Limb (tissue), 2 donors: ENCODE results near the gene TMEM255A.
A peak's percentile ranks its signal among the peaks of the same experiment; 100 is the strongest.

ENCODE experiments used
- DNase-seq, 2 donors: peaks; one replicate each; pipeline ENCODE4 v3.0.0-alpha.2; 2016; ENCODE audit errors: extremely low spot score in 2 of 2

The TMEM255A gene

DNA sequence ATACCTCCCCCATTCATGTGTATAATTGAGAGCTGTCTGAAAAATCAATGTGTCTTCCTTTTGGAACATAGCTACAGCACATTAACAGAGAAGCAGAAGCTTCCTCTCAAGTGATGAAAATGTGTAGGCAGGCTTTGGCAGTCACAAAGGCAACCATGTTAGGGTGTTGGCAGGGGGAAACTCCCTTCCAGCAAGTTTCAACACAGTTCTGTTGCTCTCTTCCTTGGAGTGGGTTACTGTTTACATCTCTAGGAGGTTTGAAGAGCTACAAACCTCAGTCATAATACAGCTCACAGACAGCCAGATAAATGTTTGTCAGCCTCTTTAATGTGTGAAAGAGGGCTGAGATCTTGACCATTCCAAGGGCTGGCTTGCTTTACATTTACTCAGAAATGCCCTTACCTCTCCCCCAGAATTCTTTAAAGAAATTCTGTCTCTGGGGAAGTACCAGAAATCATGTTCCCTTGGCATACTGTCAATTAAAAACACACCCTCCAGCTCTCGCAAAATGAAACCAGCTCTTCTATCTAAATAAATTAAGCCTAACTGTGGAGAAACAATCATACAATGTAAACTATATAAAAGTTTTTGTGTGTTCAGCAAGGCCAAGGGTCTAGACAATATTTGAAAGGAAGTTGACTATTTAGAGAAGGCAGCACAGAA lies 41.8 kb downstream of the TMEM255A start:
- DNase-seq = no peak

DNA sequence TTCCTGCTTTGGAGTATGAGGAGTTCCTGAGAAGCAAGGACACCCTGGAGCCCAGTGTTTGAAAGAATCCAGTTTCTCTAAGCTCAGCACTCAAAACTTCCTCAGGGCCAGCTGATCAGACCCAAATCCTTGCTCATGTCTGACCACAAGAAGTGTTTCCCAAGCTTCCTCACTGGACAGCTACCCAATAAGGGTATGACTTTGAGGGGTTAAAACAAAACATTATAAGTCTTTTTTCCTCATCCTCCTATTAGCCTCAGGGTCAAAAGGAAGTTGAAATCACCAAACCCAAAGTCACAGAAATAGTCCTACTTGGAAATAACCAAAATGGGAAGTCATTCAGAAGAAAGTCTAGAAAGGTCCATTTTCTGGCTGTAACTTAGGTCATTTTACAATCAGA lies 46.9 kb downstream of the TMEM255A start:
- DNase-seq = no peak

DNA sequence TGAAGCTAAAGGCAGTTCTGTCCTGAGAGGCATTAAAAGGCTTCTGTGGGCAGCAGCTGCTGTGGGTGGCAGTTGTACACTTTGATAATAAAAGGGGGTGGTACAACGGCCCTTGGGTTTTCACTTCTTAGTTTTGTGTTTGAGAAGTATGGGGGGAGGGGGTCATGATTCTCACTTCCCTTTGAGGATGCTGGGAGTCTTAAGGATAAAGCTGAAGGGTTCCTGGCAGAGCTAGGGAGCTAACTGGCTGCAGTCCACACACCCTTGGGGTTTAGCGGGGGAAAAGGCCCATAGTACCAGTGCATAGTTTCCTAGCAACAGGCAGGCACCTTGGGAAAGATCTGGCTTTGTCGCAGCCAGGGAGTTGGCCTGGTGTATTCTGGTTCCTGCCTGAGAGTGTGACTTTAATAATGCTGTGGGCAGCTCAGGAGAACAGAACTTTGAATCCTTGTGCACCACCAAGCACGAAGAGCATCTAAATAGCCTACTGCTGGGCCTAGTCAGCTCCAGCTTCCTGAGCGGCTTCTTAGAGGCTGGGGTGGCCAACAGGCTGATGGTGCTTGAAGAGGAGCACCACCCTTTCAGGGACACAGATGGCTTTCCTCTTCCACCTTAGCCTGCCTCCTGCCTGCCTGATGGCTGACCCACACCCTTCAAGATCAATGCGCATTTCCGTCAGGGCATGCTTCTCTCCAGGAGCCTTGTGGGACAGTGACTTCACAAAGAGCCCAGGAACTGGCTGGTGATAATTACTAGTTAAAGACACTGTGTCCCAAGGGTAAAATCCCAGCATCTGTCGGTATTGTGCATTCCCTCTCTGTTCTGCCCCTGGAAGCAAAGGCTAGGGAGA lies 48.2 kb downstream of the TMEM255A start:
- DNase-seq = no peak

DNA sequence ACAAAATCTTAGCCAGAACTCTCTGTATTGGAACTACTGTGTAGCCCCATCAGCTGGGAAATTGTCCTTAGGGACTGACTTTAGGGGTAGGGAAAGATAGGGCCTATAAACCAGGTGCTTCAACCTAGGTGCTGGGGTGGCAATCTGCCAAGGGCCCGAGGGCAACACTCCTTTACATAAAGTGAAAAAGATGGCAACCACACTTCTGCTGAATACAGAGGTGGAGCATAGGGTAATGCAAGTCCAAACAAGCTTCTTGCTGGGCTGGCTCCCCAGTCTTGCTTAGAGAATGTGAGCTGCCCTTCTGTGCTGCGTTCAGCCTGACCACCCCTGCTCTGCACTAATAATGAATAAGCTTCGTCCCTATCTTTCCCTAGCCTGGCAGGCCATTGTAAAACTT lies 50.9 kb downstream of the TMEM255A start:
- no peak for DNase-seq

DNA sequence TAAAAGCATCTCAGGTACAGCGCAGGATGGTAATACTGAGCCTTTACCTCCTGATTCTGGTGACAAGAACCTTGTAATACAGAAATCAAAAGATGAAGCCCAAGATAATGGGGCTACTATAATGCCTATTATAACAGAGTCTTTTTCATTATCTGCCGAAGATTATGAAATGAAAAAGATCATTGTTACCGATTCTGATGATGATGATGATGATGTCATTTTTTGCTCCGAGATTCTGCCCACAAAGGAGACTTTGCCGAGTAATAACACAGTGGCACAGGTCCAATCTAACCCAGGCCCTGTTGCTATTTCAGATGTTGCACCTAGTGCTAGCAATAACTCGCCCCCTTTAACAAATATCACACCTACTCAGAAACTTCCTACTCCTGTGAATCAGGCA lies 57.5 kb downstream of the TMEM255A start:
- DNase-seq = no peak

DNA sequence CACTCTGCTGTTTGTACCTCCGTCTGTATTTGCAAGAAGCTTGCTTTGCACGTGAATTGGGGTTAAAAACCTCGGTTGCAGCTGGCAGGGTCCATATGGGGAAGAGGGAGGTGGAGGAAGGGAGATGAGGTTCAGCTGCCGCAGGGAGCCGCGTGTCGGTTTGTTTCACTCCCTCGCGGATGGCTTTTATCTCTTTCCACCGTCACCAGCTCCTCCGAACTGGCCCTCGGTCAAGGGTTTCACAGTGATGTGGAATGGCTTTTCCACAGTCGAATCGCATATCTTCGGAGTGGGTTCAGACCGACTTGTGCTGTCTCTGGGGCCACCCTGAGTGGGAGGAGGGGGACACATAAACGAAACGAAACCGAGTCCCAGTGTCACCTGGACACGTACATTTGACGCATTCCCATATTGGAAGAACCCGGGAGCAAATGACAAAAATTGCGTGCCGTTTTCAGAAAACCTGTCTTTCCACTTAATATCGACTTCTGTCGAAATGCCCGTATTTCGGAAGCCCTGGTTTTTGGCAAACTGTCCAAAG lies 59.7 kb downstream of the TMEM255A start:
- DNase-seq = peak in 1 of 2 donors; percentile 49

DNA sequence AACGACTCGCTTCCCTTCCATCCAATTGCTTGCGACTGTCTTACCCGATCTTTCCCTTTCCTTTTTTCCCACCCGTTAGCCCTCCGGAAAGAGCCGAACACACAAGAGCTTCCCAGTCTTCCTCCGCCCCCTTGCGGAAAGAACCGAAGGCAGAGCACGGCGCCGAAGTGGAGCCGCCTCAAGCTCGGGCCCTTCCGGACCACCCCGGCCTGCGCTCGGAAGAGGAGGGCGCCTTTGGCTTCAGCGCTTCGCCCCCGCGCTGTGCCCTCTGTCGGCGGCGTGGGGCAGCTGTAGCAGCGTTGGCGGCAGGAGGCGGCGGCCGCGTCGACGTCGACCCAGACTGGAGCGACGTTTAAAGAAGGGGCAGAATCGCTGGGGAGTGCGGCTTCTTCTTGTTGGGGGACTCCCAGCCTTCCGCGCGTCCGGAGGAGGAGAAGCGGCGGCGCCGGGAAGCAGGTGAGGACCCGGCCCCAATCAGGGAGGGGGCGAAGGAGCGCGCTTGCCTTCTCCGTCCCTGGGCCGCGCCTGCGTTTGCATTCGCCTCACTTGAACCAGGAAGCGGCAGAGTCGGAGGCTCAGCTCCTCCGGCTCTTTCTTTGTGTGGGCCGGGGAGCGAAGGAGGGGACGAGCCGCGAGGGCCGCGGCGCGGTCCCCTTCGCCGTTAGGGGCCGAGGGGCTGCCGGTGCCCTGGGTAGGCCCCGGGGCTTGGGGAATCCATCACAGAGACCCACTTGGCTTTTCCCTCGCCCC lies 60.6 kb downstream of the TMEM255A start, which contains the start of gene ZBTB33:
Gene ZBTB33 (plus strand): TSS at position 291 of the 750 bp plus-strand sequence. CDS start 2,604 bp downstream, outside the sequence.
- peak; percentile 90 to 92 for DNase-seq

DNA sequence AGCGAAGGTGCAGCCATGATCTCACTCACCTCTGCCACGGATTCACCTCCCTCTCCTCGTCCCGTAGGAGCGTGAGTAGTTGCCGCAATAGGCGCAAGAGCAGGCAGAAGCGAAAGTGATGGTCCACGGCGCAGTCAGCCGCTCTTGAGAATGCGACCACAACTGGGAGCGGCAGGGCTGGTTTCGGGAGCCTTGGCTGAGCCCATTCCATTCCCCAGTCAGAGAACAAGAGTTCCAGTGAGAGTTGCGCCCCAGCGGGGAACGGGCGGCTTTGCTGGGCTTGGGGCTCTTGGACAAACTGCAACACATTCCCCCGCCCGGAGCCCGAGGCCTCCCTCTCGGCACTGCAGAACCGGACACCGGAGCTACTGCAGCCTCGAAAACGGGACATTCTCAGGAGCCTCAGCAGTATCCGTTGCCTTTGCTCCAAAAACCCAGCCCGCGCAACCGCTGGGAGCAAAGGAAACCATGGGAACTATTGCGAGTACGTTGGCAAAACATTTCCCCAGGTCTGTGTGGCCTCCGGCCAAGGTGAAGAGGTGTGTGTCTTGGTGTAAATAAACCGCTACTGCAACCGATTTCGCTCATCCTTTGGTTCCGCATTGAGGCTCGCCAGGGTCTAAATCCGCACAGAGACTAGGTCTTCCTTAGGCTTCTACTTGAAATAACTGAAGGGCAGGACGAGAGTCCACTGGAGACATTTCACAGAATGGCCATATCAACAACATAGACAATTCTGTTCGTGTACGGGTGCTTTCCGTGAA lies 66.3 kb downstream of the TMEM255A start:
- peak; percentile 48 to 80 for DNase-seq

DNA sequence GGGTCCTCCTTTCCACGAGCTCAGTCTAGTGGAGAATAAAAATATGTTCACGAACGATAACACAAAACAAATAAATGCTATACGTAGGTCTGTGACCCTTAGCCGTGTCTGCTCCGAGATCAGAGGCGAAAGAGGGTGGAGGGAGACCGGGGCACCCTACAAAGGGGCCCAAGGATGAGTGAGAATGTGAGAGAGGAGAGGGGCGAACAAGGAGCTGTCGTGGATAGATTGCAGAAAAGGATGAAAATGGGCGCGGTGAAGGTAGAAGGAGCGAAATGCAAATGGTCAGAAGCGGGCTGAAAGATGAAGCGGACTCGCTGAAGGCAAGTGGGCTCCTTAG lies 66.9 kb downstream of the TMEM255A start:
- DNase-seq = no peak

DNA sequence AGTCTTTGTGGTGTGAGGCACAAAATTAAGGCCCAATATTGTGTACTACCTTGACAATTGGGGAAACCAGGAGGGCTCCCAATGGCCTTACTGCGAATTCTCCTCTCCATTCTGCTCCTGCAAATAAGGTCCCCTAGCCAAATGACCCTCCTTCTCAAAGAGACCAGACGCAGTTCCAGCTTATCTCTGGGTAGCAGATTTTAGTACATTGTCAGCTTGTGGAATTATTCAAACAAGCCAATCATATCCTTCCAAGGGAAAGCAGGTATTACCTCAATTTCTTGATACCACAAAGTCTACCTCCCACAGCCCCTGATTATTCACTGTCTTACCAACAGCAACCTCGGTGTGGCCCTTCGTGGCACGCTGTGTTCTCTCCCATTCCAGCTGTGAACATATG lies 68.4 kb downstream of the TMEM255A start:
- no peak for DNase-seq

DNA sequence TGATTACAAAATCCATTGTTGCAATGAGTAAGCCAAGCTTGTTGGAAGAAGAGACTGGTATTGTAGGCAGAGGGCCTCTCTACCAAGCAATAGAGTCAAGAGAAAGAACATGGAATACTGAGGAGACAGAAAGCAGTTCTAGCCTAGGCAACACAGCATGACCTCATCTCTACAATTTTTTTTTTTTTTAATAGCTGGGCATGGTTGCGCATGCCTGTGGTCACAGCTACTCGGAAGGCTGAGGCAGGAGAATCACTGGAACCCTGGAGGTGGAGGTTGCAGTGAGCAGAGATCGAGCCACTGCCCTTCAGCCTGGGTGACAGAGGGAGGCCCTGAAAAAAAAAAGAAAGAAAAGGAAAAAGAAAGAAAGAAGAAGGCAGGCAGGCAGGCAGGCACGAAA lies 72.3 kb downstream of the TMEM255A start:
- no peak for DNase-seq

DNA sequence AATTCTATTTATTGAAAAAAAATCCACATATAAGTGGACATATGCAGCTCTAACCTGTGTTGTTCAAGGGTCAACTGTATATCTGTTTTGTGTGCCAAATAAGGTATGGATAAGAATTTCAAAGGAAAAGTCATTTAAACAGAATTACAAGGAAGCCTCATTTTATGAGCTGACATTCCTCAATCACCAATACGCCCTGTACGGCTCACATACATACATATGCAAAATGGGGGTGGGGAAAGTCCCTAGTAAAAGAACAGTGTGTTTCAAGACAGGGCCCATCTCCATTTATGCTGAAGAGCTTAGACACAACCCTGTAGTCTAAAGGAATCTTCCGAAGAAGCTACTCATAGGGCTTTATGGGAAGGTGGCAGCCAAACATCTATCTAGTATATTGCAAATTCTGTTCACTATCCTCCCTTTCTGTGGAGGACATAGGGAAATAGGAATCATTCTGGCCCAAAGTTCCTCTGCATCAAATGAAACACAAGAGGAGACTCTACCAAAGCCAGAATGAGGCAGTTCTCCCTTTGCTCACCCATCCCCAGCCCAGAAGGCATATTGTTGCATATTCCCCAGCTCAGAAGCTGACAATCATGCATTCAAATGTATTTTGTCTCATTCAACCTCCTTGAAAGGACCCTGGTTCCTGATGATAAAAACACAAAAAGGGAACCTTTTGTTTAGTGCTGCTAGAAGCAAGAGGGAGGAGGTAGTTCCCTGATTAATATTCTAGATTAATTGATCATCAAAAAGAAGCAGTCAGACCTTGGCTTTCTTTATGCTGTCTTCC lies 74.4 kb downstream of the TMEM255A start:
- no peak for DNase-seq

DNA sequence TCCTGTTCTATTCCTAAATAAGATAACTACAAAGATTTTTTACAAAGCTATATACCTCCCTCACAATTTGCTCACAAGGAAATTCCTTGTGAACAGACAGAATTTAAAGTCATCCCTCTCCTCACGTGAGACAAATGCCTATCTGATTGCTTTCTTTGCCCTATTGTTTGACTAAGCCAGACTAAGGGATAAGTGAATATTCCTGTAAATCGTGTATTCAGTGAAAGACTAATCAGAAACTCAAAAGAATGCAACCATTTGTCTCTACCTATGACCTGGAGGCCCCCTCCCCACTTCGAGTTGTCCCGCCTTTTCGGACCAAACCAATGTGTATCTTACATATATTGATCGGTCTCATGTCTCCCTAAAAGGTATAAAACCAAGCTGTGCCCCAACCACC lies 76.0 kb downstream of the TMEM255A start:
- DNase-seq = no peak

DNA sequence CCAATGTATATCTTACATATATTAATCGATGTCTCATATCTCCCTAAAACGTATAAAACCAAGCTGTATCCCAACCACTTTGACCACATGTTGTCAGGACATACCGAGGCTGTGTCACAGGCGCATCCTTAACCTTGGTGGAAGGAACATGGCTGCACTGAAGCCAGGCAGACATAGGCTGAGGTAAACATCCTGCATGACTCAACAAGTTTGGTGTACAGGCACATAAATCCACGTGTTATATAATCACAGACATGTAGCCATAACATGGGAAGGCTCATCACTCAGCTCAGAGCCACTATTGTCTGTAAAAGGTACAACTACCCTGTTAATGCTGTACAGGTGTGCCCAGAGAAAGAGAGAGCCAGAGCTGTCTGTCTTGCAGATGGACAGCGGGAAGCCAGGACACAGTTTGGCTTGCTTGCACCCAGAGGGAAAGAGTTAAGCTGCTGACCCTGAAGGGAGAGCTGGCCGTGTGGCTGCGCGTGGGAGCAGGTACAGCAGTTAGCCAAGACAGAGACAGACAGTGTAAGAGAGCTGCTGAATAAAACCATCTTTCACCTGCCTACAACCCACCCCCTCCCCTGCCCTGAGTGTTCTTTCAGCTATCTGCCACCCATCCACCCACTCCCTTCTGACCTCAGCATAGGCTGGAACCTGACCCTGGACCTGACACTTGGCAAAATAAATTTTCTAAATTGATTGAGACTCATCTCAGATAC lies 82.9 kb downstream of the TMEM255A start:
- no peak for DNase-seq

DNA sequence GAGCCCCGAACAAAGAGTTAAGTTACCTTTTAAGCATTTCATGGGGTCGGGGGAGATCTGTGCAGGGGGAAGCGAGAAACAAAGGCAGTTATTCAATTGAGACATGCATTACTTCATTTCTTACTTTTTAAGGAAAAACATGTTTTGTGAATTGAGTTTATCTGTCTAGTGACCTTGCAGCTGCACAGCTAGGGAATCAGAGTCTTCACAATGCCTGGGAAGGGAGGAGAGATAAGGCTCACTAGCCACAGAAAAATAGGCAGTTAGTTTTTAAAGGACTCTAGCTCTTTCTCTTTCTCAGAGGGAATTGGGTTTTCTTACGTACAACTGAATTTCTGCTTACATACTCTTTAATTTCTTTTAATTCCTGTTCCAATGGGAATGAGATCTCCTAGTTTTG lies 86.9 kb downstream of the TMEM255A start:
- DNase-seq = no peak

DNA sequence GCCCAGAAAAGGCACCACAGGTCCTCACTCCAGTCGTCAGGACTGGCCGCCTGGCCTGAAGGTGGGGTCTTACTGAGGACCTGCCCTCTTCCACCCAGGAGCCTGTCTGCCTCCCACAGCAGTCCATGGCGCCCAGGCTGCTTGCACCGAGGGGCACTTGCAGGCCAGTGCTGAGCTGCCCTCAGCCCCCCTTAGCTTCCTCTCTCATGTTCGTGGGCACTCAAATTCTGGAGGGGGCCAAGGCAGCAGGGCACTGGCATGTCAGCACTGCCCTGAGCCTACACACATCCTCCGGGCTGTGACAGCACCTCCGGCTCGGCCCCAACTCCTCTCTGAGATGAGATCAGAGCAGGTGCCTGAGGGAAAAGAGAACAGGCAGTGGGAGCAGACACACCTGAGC lies 87.9 kb downstream of the TMEM255A start:
- DNase-seq = no peak

DNA sequence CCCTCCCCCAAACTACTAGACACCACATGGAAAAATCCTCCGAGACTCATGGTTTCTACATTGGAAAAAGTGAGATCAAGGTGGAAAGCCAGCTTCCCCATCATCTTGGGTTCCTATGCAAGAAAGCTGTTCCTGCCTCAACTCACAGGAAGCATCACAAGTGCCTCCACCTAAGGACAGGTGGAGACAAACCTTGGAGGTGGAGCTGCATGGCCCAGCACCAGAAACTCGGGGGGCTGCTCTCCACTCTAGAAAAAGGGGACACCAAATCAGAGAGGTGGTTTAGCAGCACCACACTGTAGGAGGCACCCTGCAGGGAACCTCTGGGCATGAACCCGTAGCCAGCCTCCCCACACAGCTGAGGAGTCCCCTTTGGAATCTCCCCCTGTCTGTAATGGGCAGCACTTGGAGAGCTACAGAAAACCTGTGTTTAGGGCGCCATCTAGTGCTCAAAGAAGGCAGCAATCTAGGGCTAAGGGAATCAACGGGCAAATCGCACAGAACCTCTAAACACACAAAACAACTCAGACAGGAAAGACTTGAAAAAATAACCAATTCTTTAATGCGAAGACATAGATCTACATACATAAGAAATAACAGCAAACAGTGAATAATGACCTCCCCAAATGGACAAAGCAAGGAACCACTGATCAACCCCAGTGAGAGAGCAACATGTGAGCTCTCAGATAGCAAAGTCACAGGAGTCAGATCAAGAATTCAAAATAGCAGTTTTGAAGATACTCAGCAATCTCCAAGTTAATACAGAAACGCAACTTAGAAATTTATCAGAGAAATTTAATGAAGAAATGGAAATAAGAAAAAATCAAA lies 97.6 kb downstream of the TMEM255A start:
- peak; percentile 8 to 63 for DNase-seq
